Common myeloid progenitor, CD34-positive (primary cell): ENCODE measurements around the gene KIAA2012.

ENCODE experiments used
- CTCF ChIA-PET: fragments of 350-600 bp; sonication (Branson Sonifier 250); formaldehyde crosslinking; loops from one replicate; lab custom pipeline; 2021; ENCODE audit warnings: antibody characterized with exemption; lab: Charles Lee
- POLR2A ChIA-PET: fragments of 350-600 bp; sonication (Branson Sonifier 250); formaldehyde crosslinking; loops from one replicate; lab custom pipeline; 2021; ENCODE audit warnings: antibody characterized with exemption; lab: Charles Lee
- DNase-seq, 3 donors: peaks; one replicate each; pipeline versions ENCODE4 v3.0.0 to v3.0.0-alpha.2; 2013
- H3K27ac ChIP-seq, 2 experiments: 1 replicate in 1 of 2; 2 replicates in 1 of 2; pipeline ENCODE4 v1.7.0; 2013; ENCODE audit warnings: inconsistent platforms in 2 of 2, low read length in 2 of 2, mild to moderate bottlenecking in 2 of 2, low read depth in 1 of 2, moderate library complexity in 1 of 2; ENCODE audit not compliant: severe bottlenecking in 2 of 2, insufficient read depth in 1 of 2, poor library complexity in 1 of 2
- H3K27me3 ChIP-seq, 5 experiments: replicated peaks in 2 of 5; 1 replicate in 3 of 5; 2 replicates in 2 of 5; pipeline versions ENCODE4 v1.6.1 to v1.7.0; 2013; ENCODE audit warnings: low read length in 4 of 5, mild to moderate bottlenecking in 2 of 5, moderate library complexity in 2 of 5, inconsistent platforms in 1 of 5; ENCODE audit not compliant: insufficient read depth in 5 of 5, control insufficient read depth in 4 of 5
- H3K36me3 ChIP-seq, 4 experiments: 1 replicate in 2 of 4; 2 replicates in 2 of 4; pipeline versions ENCODE4 v1.6.1 to v1.7.0; 2013; ENCODE audit warnings: low read length in 3 of 4, control low read depth in 1 of 4, mild to moderate bottlenecking in 1 of 4; ENCODE audit not compliant: control insufficient read depth in 4 of 4, insufficient read depth in 4 of 4
- H3K4me1 ChIP-seq, 4 experiments: 1 replicate in 3 of 4; 2 replicates in 1 of 4; pipeline versions ENCODE4 v1.6.1 to v1.7.1; 2013; ENCODE audit warnings: low read length in 3 of 4, mild to moderate bottlenecking in 3 of 4, control low read depth in 1 of 4, inconsistent platforms in 1 of 4, moderate library complexity in 1 of 4; ENCODE audit not compliant: control insufficient read depth in 4 of 4, insufficient read depth in 4 of 4; ENCODE audit errors: control extremely low read depth in 1 of 4
- H3K4me3 ChIP-seq, 7 experiments: 1 replicate in 4 of 7; 2 replicates in 3 of 7; pipeline versions ENCODE4 v1.5.1 to v1.7.0; 2013; ENCODE audit warnings: mild to moderate bottlenecking in 7 of 7, low read length in 6 of 7, moderate library complexity in 6 of 7, inconsistent platforms in 2 of 7, low read depth in 2 of 7, control low read depth in 1 of 7; ENCODE audit not compliant: insufficient read depth in 4 of 7, control insufficient read depth in 1 of 7; ENCODE audit errors: extremely low read depth in 1 of 7
- H3K9me3 ChIP-seq, 5 experiments: 1 replicate in 4 of 5; 2 replicates in 1 of 5; pipeline versions ENCODE4 v1.6.1 to v1.7.1; 2013; ENCODE audit warnings: low read length in 4 of 5, mild to moderate bottlenecking in 2 of 5, inconsistent platforms in 1 of 5, low read depth in 1 of 5, moderate library complexity in 1 of 5; ENCODE audit not compliant: control insufficient read depth in 4 of 5, insufficient read depth in 2 of 5; ENCODE audit errors: control extremely low read depth in 1 of 5
- WGBS: methylation state at CpG from one replicate; pipeline ENCODE4 v1.1.5; 2013; ENCODE audit not compliant: insufficient coverage; 5-methylcytosine and 5-hydroxymethylcytosine counted together

Gene KIAA2012

GRCh38 chr2:202042444-202042843 lies 30.6 kb upstream of the KIAA2012 start:
- no peak for DNase-seq
- Histone ChIP-seq H3K27ac (no peak overlapping the region), H3K4me1 (peaks cover 0 to 3% (median 0%) of the 10 kb centered on the region in 4 experiments), H3K27me3 (peaks cover 0 to 17% (median 0%) of the 10 kb centered on the region in 5 experiments), H3K9me3 (no peaks in the 10 kb centered on the region), H3K4me3 (no peak overlapping the region), H3K36me3 (no peaks in the 10 kb centered on the region)
- CTCF ChIA-PET: interaction anchor here (1.2 to 2.3 kb wide), 3 partner anchors 11 to 14 kb away, joined by 3 to 6 read pairs (median 3); no protein-coding TSS in a partner anchor
- 90% methylated on average over 4 of the region's 5 CpGs for WGBS
- POLR2A ChIA-PET: interaction anchor here (0.6 kb wide), 1 partner anchor 55 kb away, joined by 3 read pairs; no protein-coding TSS in a partner anchor

GRCh38 chr2:202043475-202043874 lies 29.6 kb upstream of the KIAA2012 start:
- no peaks in the 10 kb centered on the region for H3K36me3 ChIP-seq
- H3K4me1 ChIP-seq: peaks cover 0 to 3% (median 0%) of the 10 kb centered on the region in 4 experiments
- WGBS: 20% methylated on average over 1 of the region's 6 CpGs
- peak in 2 of 3 donors; percentile 31 to 42 for DNase-seq
- H3K27me3 ChIP-seq: peaks cover 0 to 11% (median 0%) of the 10 kb centered on the region in 5 experiments
- no peak overlapping the region for H3K4me3 ChIP-seq
- POLR2A ChIA-PET: no interaction called here
- CTCF ChIA-PET: interaction anchor here (0.7 to 1.2 kb wide), 2 partner anchors 11 to 18 kb away, joined by 3 read pairs; no protein-coding TSS in a partner anchor
- no peak overlapping the region for H3K27ac ChIP-seq
- no peaks in the 10 kb centered on the region for H3K9me3 ChIP-seq

GRCh38 chr2:202044777-202045176 lies 28.3 kb upstream of the KIAA2012 start:
- H3K27ac ChIP-seq: no peak overlapping the region
- H3K36me3 ChIP-seq: no peaks in the 10 kb centered on the region
- no peak overlapping the region for H3K4me3 ChIP-seq
- H3K9me3 ChIP-seq: no peaks in the 10 kb centered on the region
- peaks cover 0 to 5% (median 0%) of the 10 kb centered on the region in 5 experiments for H3K27me3 ChIP-seq
- peaks cover 0 to 3% (median 0%) of the 10 kb centered on the region in 4 experiments for H3K4me1 ChIP-seq
- CTCF ChIA-PET: no interaction called here
- DNase-seq: no peak
- POLR2A ChIA-PET: no interaction called here

- H3K27ac ChIP-seq: no peak overlapping the region
- no peaks in the 10 kb centered on the region for H3K27me3 ChIP-seq
- H3K9me3 ChIP-seq: no peaks in the 10 kb centered on the region
- POLR2A ChIA-PET: no interaction called here
- DNase-seq: no peak
- H3K36me3 ChIP-seq: no peaks in the 10 kb centered on the region
- H3K4me1 ChIP-seq: peaks cover 0 to 3% (median 0%) of the 10 kb centered on the region in 4 experiments
- CTCF ChIA-PET: interaction anchor here (1.3 kb wide), 1 partner anchor 11 kb away, joined by 3 read pairs; no protein-coding TSS in a partner anchor
- WGBS: 95% methylated on average over 7 of the region's 7 CpGs
- H3K4me3 ChIP-seq: no peak overlapping the region
Observed at GRCh38 chr2:202046572-202046971, 26.5 kb upstream of the KIAA2012 start.

GRCh38 chr2:202049092-202049728 lies 23.8 kb upstream of the KIAA2012 start:
- ChIA-PET POLR2A (no interaction called here), CTCF (interaction anchor here (1.0 to 1.6 kb wide), 2 partner anchors 15 to 188 kb away, joined by 3 to 4 read pairs; no protein-coding TSS in a partner anchor)
- peaks cover 0 to 3% (median 0%) of the 10 kb centered on the region in 4 experiments for H3K4me1 ChIP-seq
- WGBS: 100% methylated on average over 2 of the region's 2 CpGs
- DNase-seq: no peak
- no peaks in the 10 kb centered on the region for H3K36me3 ChIP-seq
- H3K27me3 ChIP-seq: no peaks in the 10 kb centered on the region
- no peak overlapping the region for H3K27ac ChIP-seq
- no peak overlapping the region for H3K4me3 ChIP-seq
- no peaks in the 10 kb centered on the region for H3K9me3 ChIP-seq

- DNase-seq: no peak
- no peaks in the 10 kb centered on the region for H3K27me3 ChIP-seq
- H3K4me3 ChIP-seq: no peak overlapping the region
- ChIA-PET CTCF (interaction anchor here (1.6 kb wide), 1 partner anchor 189 kb away, joined by 4 read pairs; no protein-coding TSS in a partner anchor), POLR2A (no interaction called here)
- no peak overlapping the region for H3K27ac ChIP-seq
- no peaks in the 10 kb centered on the region for H3K36me3 ChIP-seq
- no CpG with 5 or more reads among the region's 1 CpG for WGBS
- H3K4me1 ChIP-seq: peaks cover 0 to 3% (median 0%) of the 10 kb centered on the region in 4 experiments
- H3K9me3 ChIP-seq: no peaks in the 10 kb centered on the region
Observed at GRCh38 chr2:202049840-202050239, 23.2 kb upstream of the KIAA2012 start.

- Histone ChIP-seq H3K27me3 (no peaks in the 10 kb centered on the region), H3K9me3 (no peaks in the 10 kb centered on the region), H3K4me1 (peaks cover 0 to 3% (median 0%) of the 10 kb centered on the region in 4 experiments), H3K36me3 (no peaks in the 10 kb centered on the region), H3K4me3 (no peak overlapping the region), H3K27ac (no peak overlapping the region)
- CTCF ChIA-PET: no interaction called here
- POLR2A ChIA-PET: interaction anchor here (0.6 kb wide), 1 partner anchor 590 kb away, joined by 4 read pairs; no protein-coding TSS in a partner anchor
- no peak for DNase-seq
Observed at GRCh38 chr2:202050652-202051051, 22.4 kb upstream of the KIAA2012 start.
